ENCODE data around the gene COL6A6. TPM values are rescaled to one million over a fixed set of nuclear protein-coding genes. Genes with fewer than 3 reads are reported as not detected.

Gene COL6A6
- total RNA-seq, 1 experiment from 2014 or later, result not detected

- Histone ChIP-seq H2AFZ (ENCODE audit: low read depth, low read length, poor library complexity, severe bottlenecking) (no peak overlapping the region), H3K36me3 (ENCODE audit: control insufficient read depth in 1 of 2, insufficient read depth in 2 of 2, low read length in 2 of 2) (no peaks in the 10 kb centered on the region), H3K27ac (ENCODE audit: low read depth, low read length) (no peak overlapping the region), H3K4me2 (ENCODE audit: low read length) (no peak overlapping the region), H3K4me1 (ENCODE audit: control insufficient read depth in 1 of 2, insufficient read depth in 2 of 2, low read length in 2 of 2) (no peaks in the 10 kb centered on the region), H3K9me3 (ENCODE audit: control insufficient read depth in 1 of 2, insufficient read depth in 1 of 2, low read depth in 1 of 2, low read length in 2 of 2) (no peaks in the 10 kb centered on the region), H3K9ac (ENCODE audit: low read length) (no peak overlapping the region), H3K4me3 (replicated peaks in 1 of 2; ENCODE audit: low read depth in 1 of 2, low read length in 2 of 2) (no peak overlapping the region), H4K20me1 (ENCODE audit: insufficient read depth) (no peaks in the 10 kb centered on the region), H3K27me3 (ENCODE audit: insufficient read depth, low read length) (peaks cover 17% of the 10 kb centered on the region), H3K9me2 (ENCODE audit: insufficient read depth) (no peaks in the 10 kb centered on the region), H3K79me2 (ENCODE audit: insufficient read depth, low read length) (no peaks in the 10 kb centered on the region)
- TF ChIP-seq, protein P1, sequence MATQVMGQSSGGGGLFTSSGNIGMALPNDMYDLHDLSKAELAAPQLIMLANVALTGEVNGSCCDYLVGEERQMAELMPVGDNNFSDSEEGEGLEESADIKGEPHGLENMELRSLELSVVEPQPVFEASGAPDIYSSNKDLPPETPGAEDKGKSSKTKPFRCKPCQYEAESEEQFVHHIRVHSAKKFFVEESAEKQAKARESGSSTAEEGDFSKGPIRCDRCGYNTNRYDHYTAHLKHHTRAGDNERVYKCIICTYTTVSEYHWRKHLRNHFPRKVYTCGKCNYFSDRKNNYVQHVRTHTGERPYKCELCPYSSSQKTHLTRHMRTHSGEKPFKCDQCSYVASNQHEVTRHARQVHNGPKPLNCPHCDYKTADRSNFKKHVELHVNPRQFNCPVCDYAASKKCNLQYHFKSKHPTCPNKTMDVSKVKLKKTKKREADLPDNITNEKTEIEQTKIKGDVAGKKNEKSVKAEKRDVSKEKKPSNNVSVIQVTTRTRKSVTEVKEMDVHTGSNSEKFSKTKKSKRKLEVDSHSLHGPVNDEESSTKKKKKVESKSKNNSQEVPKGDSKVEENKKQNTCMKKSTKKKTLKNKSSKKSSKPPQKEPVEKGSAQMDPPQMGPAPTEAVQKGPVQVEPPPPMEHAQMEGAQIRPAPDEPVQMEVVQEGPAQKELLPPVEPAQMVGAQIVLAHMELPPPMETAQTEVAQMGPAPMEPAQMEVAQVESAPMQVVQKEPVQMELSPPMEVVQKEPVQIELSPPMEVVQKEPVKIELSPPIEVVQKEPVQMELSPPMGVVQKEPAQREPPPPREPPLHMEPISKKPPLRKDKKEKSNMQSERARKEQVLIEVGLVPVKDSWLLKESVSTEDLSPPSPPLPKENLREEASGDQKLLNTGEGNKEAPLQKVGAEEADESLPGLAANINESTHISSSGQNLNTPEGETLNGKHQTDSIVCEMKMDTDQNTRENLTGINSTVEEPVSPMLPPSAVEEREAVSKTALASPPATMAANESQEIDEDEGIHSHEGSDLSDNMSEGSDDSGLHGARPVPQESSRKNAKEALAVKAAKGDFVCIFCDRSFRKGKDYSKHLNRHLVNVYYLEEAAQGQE (IDR thresholded peaks at IDR 0.05; ENCODE audit: low read depth), result no peak
- TF ChIP-seq YY1 (IDR thresholded peaks at IDR 0.05; ENCODE audit: extremely low read depth, insufficient replicate concordance, low read depth, low read length) (no peak), CEBPB (IDR thresholded peaks at IDR 0.05; ENCODE audit: low read depth) (no peak), JUND (IDR thresholded peaks at IDR 0.05) (no peak), TCF7L2 (IDR thresholded peaks at IDR 0.05; ENCODE audit: borderline replicate concordance, extremely low read depth, insufficient read depth, insufficient read length) (no peak), MAX (IDR thresholded peaks at IDR 0.05) (no peak), POLR2A (IDR thresholded peaks at IDR 0.05; ENCODE audit: borderline replicate concordance, extremely low read depth, insufficient read depth, insufficient read length) (no peak)
- RAD21 ChIA-PET (ENCODE audit: low non-redundant PET in 1 of 2, low total read pairs in 2 of 2, uncharacterized antibody in 2 of 2, unreplicated experiment in 2 of 2), result no interaction called here
- no TSS peak for BruUV-seq (replicated peaks)
- no peak for DNase-seq (ENCODE audit: low read depth, low spot score)
- intact Hi-C loops (cut with micrococcal nuclease), result no loop called here
- no peak for ATAC-seq
- CTCF ChIA-PET, result no interaction called here
- POLR2A ChIA-PET, result no interaction called here
Observed at GRCh38 chr3:130470126-130470525, 46.9 kb upstream of the COL6A6 start.
